GM21515 (cell line): Measurements from ENCODE around the gene DNAJC3.
"Not testable (repeated sequence)": the region's sequence is repeated elsewhere in the genome, so short reads cannot be mapped to it uniquely, and the experiment has no call there.

ENCODE experiments used
- ATAC-seq: cut with Tn5 transposase; IDR thresholded peaks from one replicate; pipeline ENCODE4 v1.9.1; 2021; ENCODE audit not compliant: unreplicated experiment

The DNAJC3 gene

GRCh38 chr13:95713651-95714050 lies 36.7 kb downstream of the DNAJC3 start:
- ATAC-seq = no peak

- ATAC-seq = no peak
Measured at GRCh38 chr13:95714142-95714832, 37.3 kb downstream of the DNAJC3 start.

- no peak for ATAC-seq
Measured at GRCh38 chr13:95716231-95716630, 39.3 kb downstream of the DNAJC3 start.

GRCh38 chr13:95722241-95722640 lies 45.3 kb downstream of the DNAJC3 start:
- no peak for ATAC-seq

GRCh38 chr13:95723438-95723837 lies 46.5 kb downstream of the DNAJC3 start:
- ATAC-seq = no peak

GRCh38 chr13:95724252-95724651 lies 47.3 kb downstream of the DNAJC3 start:
- ATAC-seq = no peak

GRCh38 chr13:95726876-95727275 lies 49.9 kb downstream of the DNAJC3 start:
- no peak for ATAC-seq

- ATAC-seq = no peak
Measured at GRCh38 chr13:95728957-95729356, 52.0 kb downstream of the DNAJC3 start.

- ATAC-seq = no peak
Measured at GRCh38 chr13:95734124-95734523, 57.2 kb downstream of the DNAJC3 start.

GRCh38 chr13:95740071-95740978 lies 63.4 kb downstream of the DNAJC3 start:
- not testable (repeated sequence) for ATAC-seq

GRCh38 chr13:95740979-95741320 lies 64.0 kb downstream of the DNAJC3 start:
- no peak for ATAC-seq

- ATAC-seq = no peak
Measured at GRCh38 chr13:95741584-95742563, 64.9 kb downstream of the DNAJC3 start.

- no peak for ATAC-seq
Measured at GRCh38 chr13:95743192-95743591, 66.3 kb downstream of the DNAJC3 start.

GRCh38 chr13:95745289-95745688 lies 68.3 kb downstream of the DNAJC3 start:
- no peak for ATAC-seq

- ATAC-seq = no peak
Measured at GRCh38 chr13:95745752-95746151, 68.8 kb downstream of the DNAJC3 start.

GRCh38 chr13:95749545-95749944 lies 72.6 kb downstream of the DNAJC3 start:
- ATAC-seq = no peak

- no peak for ATAC-seq
Measured at GRCh38 chr13:95752677-95753076, 75.7 kb downstream of the DNAJC3 start.

- no peak for ATAC-seq
Measured at GRCh38 chr13:95754069-95754468, 77.1 kb downstream of the DNAJC3 start.

GRCh38 chr13:95756072-95756471 lies 79.1 kb downstream of the DNAJC3 start:
- no peak for ATAC-seq

GRCh38 chr13:95762626-95763025 lies 85.7 kb downstream of the DNAJC3 start:
- not testable (repeated sequence) for ATAC-seq

GRCh38 chr13:95763601-95764000 lies 86.7 kb downstream of the DNAJC3 start:
- ATAC-seq = no peak
